Activated CD4-positive, alpha-beta T cell treated with anti-CD3 and anti-CD28 coated beads, Interleukin-2, amount 50 U/mL, for 1 hour (primary cell): ENCODE data around the gene GTF2IRD2.
"Not testable (repeated sequence)": the region's sequence is repeated elsewhere in the genome, so short reads cannot be mapped to it uniquely, and the experiment has no call there.

ENCODE experiments used
- DNase-seq: peaks from one replicate; pipeline ENCODE4 v3.0.0-alpha.2; 2020

The GTF2IRD2 gene

GRCh38 chr7:74783595-74783994, 67.8 kb downstream of the GTF2IRD2 start:
- not testable (repeated sequence) for DNase-seq

GRCh38 chr7:74781746-74782145, 69.7 kb downstream of the GTF2IRD2 start:
- DNase-seq, result not testable (repeated sequence)

GRCh38 chr7:74779053-74779452, 72.4 kb downstream of the GTF2IRD2 start:
- DNase-seq, result not testable (repeated sequence)

GRCh38 chr7:74775111-74775510, 76.3 kb downstream of the GTF2IRD2 start:
- not testable (repeated sequence) for DNase-seq

- not testable (repeated sequence) for DNase-seq
Measured at GRCh38 chr7:74773760-74774750, 77.3 kb downstream of the GTF2IRD2 start, which contains the start of gene NCF1. Gene NCF1, plus strand, starts transcription at chr7:74774011. Its CDS starts 21 bp downstream, at chr7:74774032.

- DNase-seq, result not testable (repeated sequence)
Measured at GRCh38 chr7:74772093-74772492, 79.3 kb downstream of the GTF2IRD2 start.

GRCh38 chr7:74770062-74770461, 81.3 kb downstream of the GTF2IRD2 start:
- DNase-seq, result not testable (repeated sequence)

- DNase-seq, result not testable (repeated sequence)
Measured at GRCh38 chr7:74766991-74767390, 84.4 kb downstream of the GTF2IRD2 start.

GRCh38 chr7:74766509-74766908, 84.9 kb downstream of the GTF2IRD2 start:
- not testable (repeated sequence) for DNase-seq

GRCh38 chr7:74765205-74765918, 86.0 kb downstream of the GTF2IRD2 start:
- not testable (repeated sequence) for DNase-seq

GRCh38 chr7:74758982-74759381, 92.4 kb downstream of the GTF2IRD2 start:
- DNase-seq, result not testable (repeated sequence)

- DNase-seq, result not testable (repeated sequence)
Measured at GRCh38 chr7:74758268-74758667, 93.1 kb downstream of the GTF2IRD2 start.

- DNase-seq, result not testable (repeated sequence)
Measured at GRCh38 chr7:74756673-74757072, 94.7 kb downstream of the GTF2IRD2 start.

- DNase-seq, result not testable (repeated sequence)
Measured at GRCh38 chr7:74753921-74754482, 97.4 kb downstream of the GTF2IRD2 start.
